OCI-LY1 (cell line): ENCODE measurements around the gene GNB3.

Source experiments
- H2AFZ ChIP-seq: fragments of 200-600 bp; sonication (generic), shearing (Covaris generic); 2 replicates; pipeline ENCODE4 v1.6.0; 2014; ENCODE audit warnings: antibody characterized with exemption, mild to moderate bottlenecking, low read length
- H3F3A ChIP-seq: fragments of 200-600 bp; sonication (generic), shearing (Covaris generic); 2 replicates; pipeline ENCODE4 v1.6.0; 2014; ENCODE audit warnings: mild to moderate bottlenecking, antibody characterized with exemption, low read length, moderate library complexity; ENCODE audit not compliant: insufficient read depth
- H3K27ac ChIP-seq: fragments of 200-600 bp; sonication (generic); 2 replicates; pipeline ENCODE4 v1.5.1; 2014; ENCODE audit warnings: low read length, mixed run types, mild to moderate bottlenecking, low read depth; ENCODE audit not compliant: poor library complexity, severe bottlenecking
- H3K27me3 ChIP-seq: fragments of 200-600 bp; sonication (generic); 2 replicates; pipeline ENCODE4 v1.6.0; 2014; ENCODE audit warnings: antibody characterized with exemption, mild to moderate bottlenecking, low read length, moderate library complexity; ENCODE audit not compliant: insufficient read depth
- H3K36me3 ChIP-seq: fragments of 200-600 bp; sonication (generic); 2 replicates; pipeline ENCODE4 v1.6.1; 2014; ENCODE audit warnings: mild to moderate bottlenecking, antibody characterized with exemption, low read length, moderate library complexity, mixed read lengths; ENCODE audit not compliant: insufficient read depth
- H3K4me1 ChIP-seq: fragments of 200-600 bp; sonication (generic); 2 replicates; pipeline ENCODE4 v1.5.1; 2014; ENCODE audit warnings: mild to moderate bottlenecking, low read length, moderate library complexity; ENCODE audit not compliant: insufficient read depth, severe bottlenecking
- H3K4me2 ChIP-seq: fragments of 200-600 bp; sonication (generic), shearing (Covaris generic); 2 replicates; pipeline ENCODE4 v1.6.1; 2014; ENCODE audit warnings: low read length
- H3K4me3 ChIP-seq: fragments of 200-600 bp; sonication (generic); 2 replicates; pipeline ENCODE4 v1.5.1; 2014; ENCODE audit warnings: low read length, low read depth, mild to moderate bottlenecking, mixed read lengths; ENCODE audit not compliant: poor library complexity, severe bottlenecking
- H3K79me2 ChIP-seq: fragments of 200-600 bp; shearing (Covaris generic); 2 replicates; pipeline ENCODE4 v1.6.1; 2016; ENCODE audit warnings: mixed run types, low read length, mixed read lengths; ENCODE audit not compliant: insufficient read depth
- H3K9ac ChIP-seq: fragments of 200-600 bp; sonication (generic), shearing (Covaris generic); 2 replicates; pipeline ENCODE4 v1.6.1; 2014; ENCODE audit warnings: mild to moderate bottlenecking, low read length, mixed read lengths
- H3K9me2 ChIP-seq: fragments of 200-600 bp; sonication (generic), shearing (Covaris generic); 2 replicates; pipeline ENCODE4 v1.6.1; 2014; ENCODE audit warnings: low read depth, mild to moderate bottlenecking, low read length, mixed read lengths
- H3K9me3 ChIP-seq: fragments of 200-600 bp; shearing (Covaris generic); 2 replicates; pipeline ENCODE4 v1.6.1; 2014; ENCODE audit warnings: low read length, mixed read lengths
- H4K20me1 ChIP-seq: fragments of 200-600 bp; sonication (generic), shearing (Covaris generic); 2 replicates; pipeline ENCODE4 v1.6.0; 2016; ENCODE audit warnings: mild to moderate bottlenecking, low read length; ENCODE audit not compliant: insufficient read depth
- CTCF ChIP-seq: fragments of 200-600 bp; sonication (generic), shearing (Covaris generic); IDR thresholded peaks from 2 replicates; pipeline ENCODE4 v1.5.1; 2017; ENCODE audit warnings: mild to moderate bottlenecking, antibody characterized with exemption, low read length, moderate library complexity, mixed read lengths
- EZH2 ChIP-seq: fragments of 200-600 bp; sonication (generic), shearing (Covaris generic); IDR thresholded peaks from 2 replicates; pipeline ENCODE4 v1.8.0; 2017; ENCODE audit warnings: borderline replicate concordance, mixed run types, mild to moderate bottlenecking, antibody characterized with exemption, low read length, moderate library complexity, mixed read lengths

Gene GNB3

GRCh38 chr12:6853626-6854025, 12.9 kb downstream of the GNB3 start:
- H4K20me1 ChIP-seq = no peaks in the 10 kb centered on the region
- H2AFZ ChIP-seq = no peak overlapping the region
- peak overlapping the region; percentile 80 for H3K4me3 ChIP-seq
- H3K9ac ChIP-seq = peak overlapping the region; percentile 65
- H3K27ac ChIP-seq = peak overlapping the region; percentile 64
- no peaks in the 10 kb centered on the region for H3K9me3 ChIP-seq
- H3K36me3 ChIP-seq = peaks cover 51% of the 10 kb centered on the region
- no peaks in the 10 kb centered on the region for H3F3A ChIP-seq
- no peaks in the 10 kb centered on the region for H3K9me2 ChIP-seq
- H3K27me3 ChIP-seq = no peaks in the 10 kb centered on the region
- TF ChIP-seq EZH2 (no peak), CTCF (no peak)
- H3K79me2 ChIP-seq = peaks cover 20% of the 10 kb centered on the region
- H3K4me2 ChIP-seq = peak overlapping the region; percentile 94
- peaks cover 36% of the 10 kb centered on the region for H3K4me1 ChIP-seq

- no peaks in the 10 kb centered on the region for H3F3A ChIP-seq
- no peak overlapping the region for H3K4me3 ChIP-seq
- peaks cover 20% of the 10 kb centered on the region for H3K79me2 ChIP-seq
- peak overlapping the region; percentile 94; the same call in 1 of the 2 replicates for H3K4me2 ChIP-seq
- H3K27me3 ChIP-seq = no peaks in the 10 kb centered on the region
- H3K36me3 ChIP-seq = peaks cover 51% of the 10 kb centered on the region
- H3K9ac ChIP-seq = peak overlapping the region; percentile 65; the same call in 1 of the 2 replicates
- no peak overlapping the region for H2AFZ ChIP-seq
- H3K9me2 ChIP-seq = no peaks in the 10 kb centered on the region
- H3K27ac ChIP-seq = no peak overlapping the region
- H3K9me3 ChIP-seq = no peaks in the 10 kb centered on the region
- no peak for TF ChIP-seq EZH2
- no peak for TF ChIP-seq CTCF
- peaks cover 33% of the 10 kb centered on the region for H3K4me1 ChIP-seq
- no peaks in the 10 kb centered on the region for H4K20me1 ChIP-seq
Observed at GRCh38 chr12:6854036-6854435, 13.3 kb downstream of the GNB3 start.

GRCh38 chr12:6855322-6855721, 14.6 kb downstream of the GNB3 start:
- H3K4me2 ChIP-seq = no peak overlapping the region
- no peaks in the 10 kb centered on the region for H4K20me1 ChIP-seq
- no peak overlapping the region for H2AFZ ChIP-seq
- no peaks in the 10 kb centered on the region for H3K9me3 ChIP-seq
- H3K79me2 ChIP-seq = peaks cover 18% of the 10 kb centered on the region
- H3K27ac ChIP-seq = no peak overlapping the region
- no peak overlapping the region for H3K4me3 ChIP-seq
- no peaks in the 10 kb centered on the region for H3K27me3 ChIP-seq
- H3K4me1 ChIP-seq = peaks cover 20% of the 10 kb centered on the region
- no peak overlapping the region for H3K9ac ChIP-seq
- H3K36me3 ChIP-seq = peaks cover 51% of the 10 kb centered on the region
- no peaks in the 10 kb centered on the region for H3K9me2 ChIP-seq
- TF ChIP-seq CTCF (no peak), EZH2 (no peak)
- no peaks in the 10 kb centered on the region for H3F3A ChIP-seq
